Measurements from ENCODE around the gene CAMK2D.
A peak's percentile ranks its signal among the peaks of the same experiment; 100 is the strongest.
"Not testable (repeated sequence)": the region's sequence is repeated elsewhere in the genome, so short reads cannot be mapped to it uniquely, and the experiment has no call there.

CAMK2D gene

DNA sequence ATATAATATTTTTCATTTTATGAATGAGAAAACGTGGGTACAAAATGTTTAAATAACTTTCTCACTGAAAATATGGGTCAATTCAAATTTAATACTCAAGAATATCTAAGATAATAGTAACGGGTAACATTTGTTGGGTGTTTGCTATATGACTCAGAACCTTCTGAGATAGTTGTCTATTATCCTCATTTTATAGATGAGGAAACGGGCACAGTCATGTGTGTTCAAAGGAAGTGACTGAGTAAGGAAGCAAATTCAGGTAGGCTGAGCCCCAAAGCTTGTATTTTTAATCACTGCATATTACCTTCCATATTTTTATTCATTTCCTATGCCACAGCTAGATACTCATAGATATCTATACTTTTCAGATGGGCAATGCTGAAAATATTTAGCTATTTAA, 12.2 kb upstream of the CAMK2D start:
- CTCF ChIA-PET: interaction anchor here (0.8 to 1.1 kb wide), 2 partner anchors 118 to 379 kb away, joined by 3 read pairs; no protein-coding TSS in a partner anchor
- Mint-ChIP-seq H3K27me3 (no peaks in the 10 kb centered on the region), H3K9me3 (peaks cover 8% of the 10 kb centered on the region), H3K4me3 (no peak overlapping the region), H3K4me1 (peaks cover 8% of the 10 kb centered on the region), H3K27ac (no peak overlapping the region), H3K36me3 (no peaks in the 10 kb centered on the region)
- DNase-seq: no peak

DNA sequence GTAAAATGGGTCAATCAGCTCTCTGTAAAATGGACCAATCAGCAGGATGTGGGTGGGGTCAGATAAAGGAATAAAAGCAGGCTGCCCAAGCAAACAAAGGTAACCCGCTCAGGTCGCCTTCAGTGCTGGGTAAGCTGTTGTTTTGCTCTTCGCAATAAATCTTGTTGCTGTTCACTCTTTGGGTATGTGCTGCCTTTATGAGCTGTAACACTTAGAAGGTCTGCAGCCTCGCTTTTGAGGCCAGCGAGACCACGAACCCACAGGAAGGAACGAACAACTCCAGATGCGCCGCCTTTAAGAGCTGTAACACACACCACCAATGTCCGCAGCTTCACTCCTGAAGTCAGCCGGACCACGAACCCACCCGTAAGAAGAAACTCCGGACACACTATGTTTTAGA, 11.5 kb upstream of the CAMK2D start:
- CTCF ChIA-PET: interaction anchor here (0.9 to 1.1 kb wide), 2 partner anchors 10 to 378 kb away, joined by 3 read pairs; no protein-coding TSS in a partner anchor
- Mint-ChIP-seq H3K27ac (no peak overlapping the region), H3K4me3 (peak overlapping the region; percentile 21), H3K4me1 (peaks cover 8% of the 10 kb centered on the region), H3K9me3 (peaks cover 8% of the 10 kb centered on the region), H3K36me3 (no peaks in the 10 kb centered on the region), H3K27me3 (no peaks in the 10 kb centered on the region)
- DNase-seq: peak; percentile 27

DNA sequence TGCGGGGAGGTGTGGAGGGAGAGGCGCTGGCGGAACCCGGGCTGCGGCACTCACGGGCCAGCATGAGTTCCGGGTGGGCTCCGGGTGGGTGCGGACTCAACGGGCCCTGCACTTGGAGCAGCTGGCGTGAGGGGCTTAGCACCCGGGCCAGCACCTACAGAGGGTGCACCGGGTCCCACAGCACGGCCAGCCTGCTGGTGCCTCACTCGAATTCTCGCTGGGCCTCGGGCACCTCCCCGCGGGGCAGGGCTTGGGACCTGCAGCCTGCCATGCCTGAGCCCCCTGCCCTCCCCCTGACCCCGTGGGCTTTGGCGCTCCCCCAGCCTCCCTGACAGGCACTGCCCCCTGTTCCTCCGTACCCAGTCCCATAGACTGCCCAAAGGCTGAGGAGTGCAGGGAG, 10.8 kb upstream of the CAMK2D start:
- Mint-ChIP-seq H3K27ac (no peak overlapping the region), H3K36me3 (no peaks in the 10 kb centered on the region), H3K4me1 (peaks cover 13% of the 10 kb centered on the region), H3K9me3 (peaks cover 8% of the 10 kb centered on the region), H3K4me3 (no peak overlapping the region), H3K27me3 (no peaks in the 10 kb centered on the region)
- CTCF ChIA-PET: interaction anchor here (0.9 kb wide), 1 partner anchor 10 kb away, joined by 3 read pairs; no protein-coding TSS in a partner anchor
- DNase-seq: no peak

DNA sequence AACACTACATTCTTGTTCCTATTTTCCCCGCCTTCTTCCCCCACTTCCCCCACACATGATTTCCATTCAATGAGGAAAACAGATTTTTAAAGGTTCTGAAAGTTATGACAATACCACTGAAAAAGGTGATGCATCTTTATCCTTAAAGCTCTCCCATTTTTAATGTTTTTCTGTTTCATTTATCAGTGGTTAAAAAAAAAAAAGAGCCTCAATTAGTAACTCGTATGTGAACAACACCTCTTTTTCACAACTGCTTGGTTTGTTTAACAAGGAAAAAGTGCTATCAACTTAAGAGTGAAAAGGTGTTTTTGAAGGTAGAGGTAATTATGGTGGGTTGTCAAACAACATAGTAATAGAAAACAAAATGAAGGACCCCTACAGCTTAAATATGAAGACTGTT, 8.2 kb upstream of the CAMK2D start:
- Mint-ChIP-seq H3K27ac (no peak overlapping the region), H3K9me3 (peaks cover 8% of the 10 kb centered on the region), H3K4me1 (peaks cover 15% of the 10 kb centered on the region), H3K36me3 (no peaks in the 10 kb centered on the region), H3K4me3 (no peak overlapping the region), H3K27me3 (no peaks in the 10 kb centered on the region)
- CTCF ChIA-PET: no interaction called here
- DNase-seq: no peak

DNA sequence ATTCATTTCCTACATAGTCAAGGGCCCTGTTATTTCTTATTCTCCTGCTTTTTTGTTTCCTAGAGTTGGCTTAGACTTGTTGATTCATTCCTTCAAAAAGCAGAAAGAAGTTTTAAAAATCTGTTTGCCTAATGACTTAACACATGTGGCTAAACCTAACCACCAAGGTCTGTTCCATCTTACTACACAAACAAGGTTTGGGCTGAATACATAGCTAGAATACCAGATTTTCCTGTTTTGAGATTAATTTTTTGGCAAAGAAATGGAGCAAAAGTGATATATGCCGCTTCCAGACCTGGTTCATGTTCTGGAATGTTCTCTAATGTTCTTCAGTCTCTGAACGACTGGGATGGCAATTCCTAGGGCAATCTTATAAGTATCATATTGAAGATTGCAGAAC, 7.4 kb upstream of the CAMK2D start:
- Mint-ChIP-seq H3K27me3 (no peaks in the 10 kb centered on the region), H3K9me3 (peaks cover 8% of the 10 kb centered on the region), H3K27ac (no peak overlapping the region), H3K36me3 (no peaks in the 10 kb centered on the region), H3K4me1 (peaks cover 15% of the 10 kb centered on the region), H3K4me3 (no peak overlapping the region)
- CTCF ChIA-PET: interaction anchor here (1.9 kb wide), 1 partner anchor 374 kb away, joined by 9 read pairs; no protein-coding TSS in a partner anchor
- no peak for DNase-seq

DNA sequence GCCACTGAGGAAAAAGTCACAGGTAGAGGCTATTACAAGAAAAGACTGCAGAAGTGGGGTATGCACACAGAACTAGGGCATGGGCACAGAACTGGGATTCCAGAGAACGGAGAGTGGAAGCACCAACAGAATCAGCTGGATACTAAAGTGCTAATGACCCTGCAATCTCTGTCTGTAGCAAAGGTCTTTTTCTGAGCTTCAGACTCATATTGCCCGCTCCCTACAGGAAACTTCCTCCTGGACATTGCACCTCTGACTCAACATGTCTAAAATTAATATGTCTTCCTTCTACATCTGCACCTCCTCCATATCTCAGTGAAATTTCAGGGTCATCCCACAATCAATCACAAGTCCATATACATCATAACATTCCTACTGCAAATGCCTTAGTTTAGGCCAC, 5.3 kb upstream of the CAMK2D start:
- H3K36me3 Mint-ChIP-seq: no peaks in the 10 kb centered on the region

DNA sequence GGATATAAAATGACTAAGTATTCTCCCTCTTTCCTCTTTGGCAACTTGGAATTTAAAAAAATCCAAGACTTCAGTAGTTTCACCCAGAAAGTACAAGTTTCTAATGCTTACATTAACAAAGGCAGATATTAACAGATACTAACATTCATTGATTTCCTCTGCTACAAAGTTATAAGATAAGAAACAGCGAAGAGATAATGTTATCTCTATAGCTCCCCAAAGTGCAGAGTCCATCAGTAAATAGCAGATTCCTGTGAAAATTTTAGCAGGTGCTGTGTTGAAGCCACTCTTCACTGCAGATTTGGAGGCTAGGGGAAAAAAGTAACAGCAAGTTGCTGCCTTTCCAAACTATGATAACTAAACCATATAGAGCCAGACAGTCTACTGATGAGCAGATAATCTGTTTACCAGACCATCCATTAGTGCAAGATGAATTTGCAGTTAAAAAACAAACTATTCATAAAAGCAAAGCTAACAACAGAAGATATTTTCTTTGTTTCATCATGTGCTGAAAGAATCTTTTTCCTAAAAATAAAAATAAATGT, 3.3 kb upstream of the CAMK2D start:
- Mint-ChIP-seq H3K27me3 (peaks cover 4% of the 10 kb centered on the region), H3K4me3 (no peak overlapping the region), H3K36me3 (peaks cover 3% of the 10 kb centered on the region), H3K4me1 (peaks cover 16% of the 10 kb centered on the region), H3K27ac (no peak overlapping the region), H3K9me3 (no peaks in the 10 kb centered on the region)
- CTCF ChIA-PET: no interaction called here
- DNase-seq: no peak

More for the DNA sequence above, 5.3 kb upstream of the CAMK2D start:
- Mint-ChIP-seq H3K4me3 (no peak overlapping the region), H3K27ac (no peak overlapping the region), H3K27me3 (peaks cover 4% of the 10 kb centered on the region), H3K4me1 (peaks cover 16% of the 10 kb centered on the region), H3K9me3 (no peaks in the 10 kb centered on the region)
- no peak for DNase-seq
- CTCF ChIA-PET: interaction anchor here (1.9 kb wide), 1 partner anchor 372 kb away, joined by 9 read pairs; no protein-coding TSS in a partner anchor

DNA sequence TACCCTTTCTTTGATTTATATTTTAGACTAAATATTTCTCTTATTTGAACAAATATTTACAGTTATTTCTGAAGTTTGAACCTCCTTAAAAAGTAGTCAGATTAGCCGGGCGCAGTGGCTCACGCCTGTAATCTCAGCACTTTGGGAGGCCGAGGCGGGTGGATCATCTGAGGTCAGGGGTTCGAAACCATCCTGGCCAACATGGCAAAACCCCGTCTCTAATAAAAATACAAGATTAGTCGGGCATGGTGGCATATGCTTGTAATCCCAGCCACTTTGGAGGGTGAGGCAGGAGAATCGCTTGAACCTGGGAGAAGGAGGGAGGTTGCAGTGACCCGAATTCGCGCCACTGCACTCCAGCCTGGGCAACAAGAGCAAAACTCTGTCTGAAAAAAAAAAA, 2.4 kb upstream of the CAMK2D start:
- H3K36me3 Mint-ChIP-seq, CTCF ChIA-PET, H3K4me3 Mint-ChIP-seq, DNase-seq, H3K9me3 Mint-ChIP-seq, H3K27me3 Mint-ChIP-seq: not testable (repeated sequence)
- H3K27ac Mint-ChIP-seq: peak overlapping the region; percentile 64
- peaks cover 20% of the 10 kb centered on the region for H3K4me1 Mint-ChIP-seq

DNA sequence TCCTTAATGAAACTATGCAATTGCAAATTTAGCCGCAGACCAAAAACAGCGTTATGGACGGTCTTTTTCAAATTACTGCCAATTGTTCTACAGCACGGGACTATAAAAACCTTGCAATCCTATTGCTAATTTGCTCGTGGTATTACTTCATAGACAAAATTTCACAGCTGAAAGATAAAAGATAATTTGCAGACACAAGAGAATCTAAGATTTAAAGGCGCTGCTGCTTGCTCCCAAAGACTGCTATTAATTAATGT, 1.4 kb upstream of the CAMK2D start:
- peaks cover 29% of the 10 kb centered on the region for H3K4me1 Mint-ChIP-seq
- no peak for DNase-seq
- peak overlapping the region; percentile 100 for H3K27ac Mint-ChIP-seq
- H3K36me3 Mint-ChIP-seq: peaks cover 12% of the 10 kb centered on the region
- H3K9me3 Mint-ChIP-seq: no peaks in the 10 kb centered on the region
- H3K4me3 Mint-ChIP-seq: peak overlapping the region; percentile 95
- H3K27me3 Mint-ChIP-seq: peaks cover 4% of the 10 kb centered on the region
- CTCF ChIA-PET: no interaction called here

DNA sequence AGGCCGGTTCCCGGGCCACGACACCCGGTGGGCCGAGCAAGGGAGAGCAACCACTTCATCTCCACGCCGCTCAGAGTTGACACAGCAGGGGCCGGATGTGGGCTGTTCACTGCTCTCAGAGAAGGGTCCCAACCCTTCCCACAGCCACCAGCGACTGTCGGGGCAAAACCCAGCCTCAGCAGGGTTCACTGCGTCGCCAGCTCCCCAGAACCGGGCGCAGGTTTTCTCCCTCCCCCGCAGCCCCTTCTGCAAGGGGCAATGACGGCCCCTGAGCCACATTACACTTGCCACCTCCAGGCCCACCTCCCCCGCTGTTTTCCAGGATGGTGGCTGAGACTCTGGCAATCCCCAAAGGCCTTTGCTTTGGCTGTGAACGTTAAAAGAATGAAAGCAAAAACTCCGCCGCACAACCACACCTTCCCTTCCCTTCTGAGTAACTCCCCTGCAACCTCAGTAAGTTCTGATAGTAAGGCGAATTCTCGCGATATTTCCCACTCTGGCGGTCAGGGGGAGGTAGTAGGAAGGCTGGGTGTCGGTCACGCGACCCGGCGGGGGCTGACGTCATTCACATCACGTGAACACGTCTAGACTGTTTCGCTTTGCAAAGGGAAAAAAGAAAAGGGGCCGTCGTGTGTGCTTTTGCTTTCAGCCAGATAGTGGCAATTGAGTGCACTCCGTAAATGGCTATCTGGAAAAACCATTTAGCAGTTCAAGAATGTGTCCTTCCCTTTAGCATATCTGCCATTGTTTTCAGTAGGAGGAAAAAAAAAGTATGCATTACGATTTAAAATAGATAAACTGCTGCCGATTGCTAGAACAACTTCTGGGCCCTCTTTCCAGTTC, 869 bp upstream of the CAMK2D start:
- Mint-ChIP-seq H3K4me1 (peaks cover 31% of the 10 kb centered on the region), H3K27ac (peak overlapping the region; percentile 100), H3K4me3 (peak overlapping the region; percentile 95), H3K9me3 (no peaks in the 10 kb centered on the region), H3K36me3 (peaks cover 16% of the 10 kb centered on the region), H3K27me3 (peaks cover 4% of the 10 kb centered on the region)
- CTCF ChIA-PET: interaction anchor here (1.0 kb wide), 1 partner anchor 126 kb away, joined by 4 read pairs; no protein-coding TSS in a partner anchor
- DNase-seq: peak; percentile 100

DNA sequence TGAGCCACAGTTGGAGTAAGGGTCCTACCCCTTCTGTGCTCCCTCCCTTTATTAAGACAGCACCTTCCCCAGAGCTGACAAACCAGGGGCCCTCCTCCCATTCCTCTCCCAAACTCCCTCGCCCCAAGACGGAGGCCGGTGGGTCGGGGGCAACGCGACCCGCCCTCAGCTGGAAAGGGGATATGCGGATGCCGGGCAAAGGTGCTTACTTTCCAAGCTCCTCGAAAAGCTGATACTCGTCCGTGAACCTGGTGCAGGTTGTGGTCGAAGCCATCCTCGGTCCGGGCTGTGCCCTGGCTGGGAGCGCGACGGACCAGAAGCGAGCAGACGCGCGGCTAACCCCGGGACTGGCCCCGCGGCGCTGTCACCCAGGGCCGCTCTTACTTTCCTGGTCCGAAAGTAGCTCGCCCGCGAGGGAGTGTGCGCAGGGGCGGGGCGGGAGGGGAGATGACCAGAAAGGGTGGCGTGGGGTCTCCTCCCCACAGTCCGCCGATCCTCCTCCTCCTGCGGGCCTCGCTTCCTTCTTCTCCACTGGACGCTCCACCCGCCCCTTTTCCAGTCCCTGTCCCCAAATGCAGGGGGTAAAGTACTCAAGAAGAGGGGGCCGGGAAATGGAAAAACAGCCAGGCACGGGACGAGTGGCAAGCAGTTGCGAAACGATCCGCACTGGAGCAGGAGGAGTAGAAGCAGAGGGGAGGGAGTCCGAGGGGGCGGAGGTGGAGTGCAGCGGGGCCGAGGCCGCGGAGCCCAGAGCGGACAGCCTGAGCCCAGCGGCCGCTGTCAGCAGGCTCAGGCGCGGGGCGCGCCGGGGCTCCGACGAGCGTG, 531 bp downstream of the CAMK2D start:
- peak overlapping the region; percentile 95 for H3K4me3 Mint-ChIP-seq
- H3K9me3 Mint-ChIP-seq: no peaks in the 10 kb centered on the region
- peak overlapping the region; percentile 100 for H3K27ac Mint-ChIP-seq
- DNase-seq: peak; percentile 62
- peaks cover 4% of the 10 kb centered on the region for H3K27me3 Mint-ChIP-seq
- CTCF ChIA-PET: interaction anchor here (0.6 to 1.5 kb wide), 7 partner anchors 73 to 368 kb away, joined by 3 to 8 read pairs (median 4); no protein-coding TSS in a partner anchor
- H3K36me3 Mint-ChIP-seq: peaks cover 27% of the 10 kb centered on the region
- H3K4me1 Mint-ChIP-seq: peaks cover 42% of the 10 kb centered on the region

DNA sequence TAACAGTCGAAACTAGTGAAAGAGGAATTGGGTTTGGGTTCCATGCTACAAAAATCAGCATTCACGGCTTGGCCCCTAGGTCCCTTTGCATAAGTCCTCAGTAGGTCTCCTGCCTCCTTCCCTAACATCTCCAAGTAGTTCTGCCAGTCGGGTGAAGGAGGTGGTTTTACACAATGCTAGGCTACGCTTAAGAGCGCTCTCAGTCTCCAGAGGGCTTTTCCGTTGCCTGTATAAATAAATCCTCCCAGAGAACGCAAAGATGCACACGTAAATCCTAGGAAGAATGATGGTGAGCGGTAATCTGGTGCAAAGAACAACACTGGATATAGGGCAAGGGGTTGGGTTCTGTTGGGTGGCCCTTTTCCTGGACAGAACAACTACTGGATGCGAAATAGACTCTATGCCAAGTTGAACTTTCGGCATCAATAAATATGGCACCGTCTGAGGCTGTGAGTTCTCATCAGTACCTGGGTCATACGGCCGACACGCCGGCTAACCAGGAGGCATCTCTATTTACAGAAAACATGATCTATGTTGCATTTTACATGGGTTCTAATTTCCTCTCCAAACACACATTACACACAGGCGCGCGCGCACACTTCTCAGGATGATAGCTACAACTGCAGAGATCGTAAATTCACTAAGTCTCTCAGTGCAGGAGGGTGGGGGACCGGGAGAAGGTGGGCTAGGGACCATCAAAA, 1.3 kb downstream of the CAMK2D start:
- H3K36me3 Mint-ChIP-seq: peaks cover 29% of the 10 kb centered on the region
- peak; percentile 54 for DNase-seq
- CTCF ChIA-PET: interaction anchor here (1.2 to 1.5 kb wide), 6 partner anchors 72 to 367 kb away, joined by 3 to 8 read pairs (median 4); no protein-coding TSS in a partner anchor
- H3K4me3 Mint-ChIP-seq: peak overlapping the region; percentile 95
- peaks cover 49% of the 10 kb centered on the region for H3K4me1 Mint-ChIP-seq
- H3K27ac Mint-ChIP-seq: peak overlapping the region; percentile 100
- H3K9me3 Mint-ChIP-seq: no peaks in the 10 kb centered on the region
- H3K27me3 Mint-ChIP-seq: peaks cover 4% of the 10 kb centered on the region

DNA sequence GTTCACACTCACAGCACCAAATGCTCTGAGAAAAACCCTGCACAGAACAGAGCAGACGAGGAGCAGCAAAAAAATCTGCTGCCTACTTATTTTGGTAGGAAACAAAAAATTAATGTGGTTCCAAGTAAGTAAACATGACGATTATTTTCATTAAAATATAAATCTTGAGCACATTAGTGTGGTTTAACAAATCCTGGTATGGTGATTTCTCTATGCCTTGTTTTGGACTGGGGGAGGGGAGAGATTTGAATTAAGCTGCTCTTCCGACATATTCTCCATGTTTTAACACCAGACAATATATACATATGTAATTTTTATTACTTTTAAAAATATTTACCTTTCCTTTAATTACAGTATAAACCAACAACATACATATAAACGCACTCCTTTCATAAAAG, 1.8 kb downstream of the CAMK2D start:
- H3K27me3 Mint-ChIP-seq: peaks cover 4% of the 10 kb centered on the region
- CTCF ChIA-PET: interaction anchor here (1.3 kb wide), 1 partner anchor 212 kb away, joined by 7 read pairs; no protein-coding TSS in a partner anchor
- no peak for DNase-seq
- peak overlapping the region; percentile 95 for H3K4me3 Mint-ChIP-seq
- H3K4me1 Mint-ChIP-seq: peaks cover 53% of the 10 kb centered on the region
- H3K36me3 Mint-ChIP-seq: peaks cover 29% of the 10 kb centered on the region
- no peaks in the 10 kb centered on the region for H3K9me3 Mint-ChIP-seq
- peak overlapping the region; percentile 100 for H3K27ac Mint-ChIP-seq

Data from activated naive CD4-positive, alpha-beta T cell treated with anti-CD3 and anti-CD28 coated beads, Interleukin-2, amount 10 ng/mL, durations not matched to agents 7 days and 5 days (primary cell).